Measurements from ENCODE around the gene RNF223. TPM values are rescaled to one million over a fixed set of nuclear protein-coding genes. Genes with fewer than 3 reads are reported as not detected.

RNF223 gene
- total and polyA plus RNA-seq, 2 donors (not counting 3 experiments of a cell fraction or from before 2014, with no cell fraction given) = not detected

- H3K4me1 ChIP-seq (ENCODE audit: control insufficient read depth, extremely low read depth, insufficient read depth, low read length) = no peaks in the 10 kb centered on the region
- H2AFZ ChIP-seq (ENCODE audit: low read depth, low read length) = no peak overlapping the region
- H3K9me3 ChIP-seq (replicated peaks; ENCODE audit: control insufficient read depth, insufficient read depth, low read length) = no peaks in the 10 kb centered on the region
- ChIA-PET POLR2A (interaction anchor here (1.7 kb wide), 1 partner anchor 112 kb away, joined by 3 read pairs; no protein-coding TSS in a partner anchor), CTCF (interaction anchor here (1.0 to 6.9 kb wide), 2 partner anchors 173 to 253 kb away, joined by 3 to 286 read pairs; no protein-coding TSS in a partner anchor)
- H4K20me1 ChIP-seq (replicated peaks; ENCODE audit: control insufficient read depth, extremely low read depth, insufficient read depth, low read length) = no peaks in the 10 kb centered on the region
- H3K4me2 ChIP-seq (ENCODE audit: insufficient read depth, low read length) = no peak overlapping the region
- no peak for DNase-seq (ENCODE audit: low read depth, low spot score)
- H3K4me3 ChIP-seq (replicated peaks in 1 of 3; ENCODE audit: insufficient read depth in 1 of 3, low read depth in 1 of 3, low read length in 3 of 3) = no peak overlapping the region
- TF ChIP-seq, protein P1, sequence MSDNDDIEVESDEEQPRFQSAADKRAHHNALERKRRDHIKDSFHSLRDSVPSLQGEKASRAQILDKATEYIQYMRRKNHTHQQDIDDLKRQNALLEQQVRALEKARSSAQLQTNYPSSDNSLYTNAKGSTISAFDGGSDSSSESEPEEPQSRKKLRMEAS (IDR thresholded peaks at IDR 0.05; ENCODE audit: insufficient read depth, insufficient read length) = no peak
- TF ChIP-seq GATA2 (IDR thresholded peaks at IDR 0.05; ENCODE audit: insufficient read depth, insufficient read length, low read depth, low read length) (no peak), MYC (IDR thresholded peaks at IDR 0.05; ENCODE audit: low read depth, low read length) (no peak), EZH2 (IDR thresholded peaks at IDR 0.05; ENCODE audit: borderline replicate concordance, low read depth, low read length, severe bottlenecking) (no peak), POLR2A (IDR thresholded peaks at IDR 0.05; ENCODE audit: low read depth, low read length) (no peak), POLR2AphosphoS5 (IDR thresholded peaks at IDR 0.05; ENCODE audit: insufficient read depth, low read depth, low read length) (no peak), FOS (IDR thresholded peaks at IDR 0.05; ENCODE audit: borderline replicate concordance, insufficient read depth, low read length) (no peak), JUN (IDR thresholded peaks at IDR 0.05; ENCODE audit: borderline replicate concordance, insufficient read depth, insufficient read length, low read depth) (no peak)
- no peaks in the 10 kb centered on the region for H3K36me3 ChIP-seq (ENCODE audit: control insufficient read depth in 2 of 2, extremely low read depth in 1 of 2, insufficient read depth in 2 of 2, low read length in 2 of 2)
- no peaks in the 10 kb centered on the region for H3K79me2 ChIP-seq (ENCODE audit: control insufficient read depth, insufficient read depth, low read length)
- peaks cover 0 to 2% of the 10 kb centered on the region in 2 experiments for H3K27me3 ChIP-seq (ENCODE audit: control insufficient read depth in 2 of 2, insufficient read depth in 2 of 2, low read length in 2 of 2)
- no peak for FAIRE-seq
- intact Hi-C loops (cut with micrococcal nuclease) = loop anchor here (5.0 kb wide), 1 partner anchor 57 kb away; no protein-coding TSS in a partner anchor
- H3K27ac ChIP-seq (ENCODE audit: insufficient read depth, low read depth, low read length) = no peak overlapping the region
- dilution Hi-C loops (cut with MboI; ENCODE audit: extremely low pct_ligation_motif_present, low sequenced_read_pairs) = no loop called here
- no TSS peak for BruUV-seq (replicated peaks)
- no peak overlapping the region for H3K9ac ChIP-seq (replicated peaks; ENCODE audit: extremely low read depth, insufficient read depth, low read length)
- no peaks in the 10 kb centered on the region for H3K9me1 ChIP-seq (replicated peaks; ENCODE audit: control insufficient read depth, extremely low read depth, insufficient read depth, low read length)
These were observed 45.3 kb upstream of the RNF223 start for GRCh38 chr1:1119272-1119890.
